ENCODE measurements around the gene ACER3. TPM values are rescaled to one million over a fixed set of nuclear protein-coding genes. Genes with fewer than 3 reads are reported as not detected.
A peak's percentile ranks its signal among the peaks of the same experiment; 100 is the strongest.

ACER3 gene
- total RNA-seq, 1 donor from 2014 or later, result 12.4 TPM

DNA sequence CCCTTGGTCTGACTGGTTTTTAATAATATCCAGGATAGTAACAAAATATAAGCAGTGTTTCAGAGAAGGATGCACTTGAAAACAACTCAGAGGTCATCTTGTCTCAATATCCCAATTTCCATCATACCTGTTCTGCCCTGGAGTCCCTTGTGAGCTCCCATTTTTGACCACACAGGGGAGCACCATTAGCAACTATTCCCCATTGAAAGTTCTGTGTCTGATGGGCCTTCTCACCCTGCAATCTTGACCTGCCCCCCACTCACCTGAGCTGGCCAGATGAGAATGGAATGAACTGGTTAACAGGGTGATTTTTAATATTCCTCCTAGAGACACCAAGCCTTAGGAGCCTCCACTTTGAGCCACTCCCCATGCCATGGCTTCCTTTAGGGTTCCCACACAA, 202.2 kb downstream of the ACER3 start:
- FAIRE-seq (no peak), DNase-seq (ENCODE audit: low read depth) (peak; percentile 8)
- no peaks in the 10 kb centered on the region for H3K36me3 ChIP-seq (ENCODE audit: control insufficient read depth, insufficient read depth, low read length)
- TF ChIP-seq, protein P1, sequence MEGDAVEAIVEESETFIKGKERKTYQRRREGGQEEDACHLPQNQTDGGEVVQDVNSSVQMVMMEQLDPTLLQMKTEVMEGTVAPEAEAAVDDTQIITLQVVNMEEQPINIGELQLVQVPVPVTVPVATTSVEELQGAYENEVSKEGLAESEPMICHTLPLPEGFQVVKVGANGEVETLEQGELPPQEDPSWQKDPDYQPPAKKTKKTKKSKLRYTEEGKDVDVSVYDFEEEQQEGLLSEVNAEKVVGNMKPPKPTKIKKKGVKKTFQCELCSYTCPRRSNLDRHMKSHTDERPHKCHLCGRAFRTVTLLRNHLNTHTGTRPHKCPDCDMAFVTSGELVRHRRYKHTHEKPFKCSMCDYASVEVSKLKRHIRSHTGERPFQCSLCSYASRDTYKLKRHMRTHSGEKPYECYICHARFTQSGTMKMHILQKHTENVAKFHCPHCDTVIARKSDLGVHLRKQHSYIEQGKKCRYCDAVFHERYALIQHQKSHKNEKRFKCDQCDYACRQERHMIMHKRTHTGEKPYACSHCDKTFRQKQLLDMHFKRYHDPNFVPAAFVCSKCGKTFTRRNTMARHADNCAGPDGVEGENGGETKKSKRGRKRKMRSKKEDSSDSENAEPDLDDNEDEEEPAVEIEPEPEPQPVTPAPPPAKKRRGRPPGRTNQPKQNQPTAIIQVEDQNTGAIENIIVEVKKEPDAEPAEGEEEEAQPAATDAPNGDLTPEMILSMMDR (IDR thresholded peaks at IDR 0.05; ENCODE audit: insufficient read depth, low read length, severe bottlenecking), result peak; percentile 19
- H3K4me3 ChIP-seq (ENCODE audit: low read depth, low read length), result no peak overlapping the region
- H3K27me3 ChIP-seq (ENCODE audit: control insufficient read depth, insufficient read depth, low read length), result no peaks in the 10 kb centered on the region

DNA sequence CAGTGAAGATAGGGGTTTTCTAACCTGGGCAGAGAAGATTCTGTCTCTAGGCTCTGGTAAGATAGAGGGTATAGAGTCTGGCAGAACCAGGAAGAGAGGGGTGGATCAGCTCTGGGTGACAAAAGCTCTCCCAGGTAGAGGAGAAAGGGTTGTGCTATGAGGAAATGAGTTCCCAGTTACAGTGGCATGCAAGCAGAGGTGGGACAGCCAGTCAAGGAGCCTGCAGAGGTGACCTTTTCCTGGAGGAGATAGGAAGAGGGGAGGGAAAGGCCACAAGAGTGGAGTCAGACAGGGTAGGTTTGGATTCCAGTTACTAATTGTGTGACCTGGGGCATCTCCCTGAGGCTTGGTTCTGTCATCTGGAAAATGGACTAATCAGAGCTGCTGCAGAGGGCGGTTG, 202.7 kb downstream of the ACER3 start:
- TF ChIP-seq, protein P1 (IDR thresholded peaks at IDR 0.05; ENCODE audit: insufficient read depth, low read length, severe bottlenecking), result no peak
- H3K36me3 ChIP-seq (ENCODE audit: control insufficient read depth, insufficient read depth, low read length), result no peaks in the 10 kb centered on the region
- no peaks in the 10 kb centered on the region for H3K27me3 ChIP-seq (ENCODE audit: control insufficient read depth, insufficient read depth, low read length)
- no peak for DNase-seq (ENCODE audit: low read depth)
- no peak overlapping the region for H3K4me3 ChIP-seq (ENCODE audit: low read depth, low read length)
- FAIRE-seq, result peak; percentile 43

- Histone ChIP-seq H3K27me3 (ENCODE audit: control insufficient read depth, insufficient read depth, low read length) (peaks cover 2% of the 10 kb centered on the region), H3K36me3 (ENCODE audit: control insufficient read depth, insufficient read depth, low read length) (no peaks in the 10 kb centered on the region), H3K4me3 (ENCODE audit: low read depth, low read length) (no peak overlapping the region)
- TF ChIP-seq, protein P1 (IDR thresholded peaks at IDR 0.05; ENCODE audit: insufficient read depth, low read length, severe bottlenecking), result no peak
- FAIRE-seq (no peak), DNase-seq (ENCODE audit: low read depth) (no peak)
These were observed 203.1 kb downstream of the ACER3 start for GRCh38 chr11:77063861-77064260.

DNA sequence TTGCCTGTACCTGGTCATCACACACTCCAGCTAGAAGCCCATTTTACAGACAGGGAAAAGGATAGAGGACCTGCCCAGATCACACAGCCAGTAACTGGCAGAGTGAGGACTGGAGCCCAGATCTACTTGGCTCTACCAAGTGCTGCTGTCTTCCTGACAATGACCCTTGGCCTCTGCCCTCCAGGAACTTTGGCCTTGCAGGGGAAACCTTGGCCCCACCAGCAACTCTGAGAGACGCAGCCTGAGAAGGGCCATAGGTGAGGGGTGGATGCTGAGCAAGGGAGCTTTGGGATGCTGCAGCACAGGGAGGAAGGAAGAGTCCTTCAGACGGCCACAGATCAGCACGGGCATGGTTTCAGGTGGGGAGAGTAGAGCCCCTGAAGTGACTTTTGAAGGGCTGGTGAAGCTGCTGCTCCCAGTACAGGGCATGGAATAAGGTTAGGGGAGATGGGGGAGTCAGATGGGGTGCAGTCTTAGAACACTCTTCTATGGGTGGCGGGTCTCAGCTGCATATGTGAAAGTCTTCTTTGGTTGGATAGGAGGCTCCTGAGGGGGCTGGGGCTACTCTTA, 204.0 kb downstream of the ACER3 start:
- FAIRE-seq, result no peak
- TF ChIP-seq, protein P1 (IDR thresholded peaks at IDR 0.05; ENCODE audit: insufficient read depth, low read length, severe bottlenecking), result no peak
- H3K36me3 ChIP-seq (ENCODE audit: control insufficient read depth, insufficient read depth, low read length), result no peaks in the 10 kb centered on the region
- H3K27me3 ChIP-seq (ENCODE audit: control insufficient read depth, insufficient read depth, low read length), result peaks cover 4% of the 10 kb centered on the region
- no peak overlapping the region for H3K4me3 ChIP-seq (ENCODE audit: low read depth, low read length)
- DNase-seq (ENCODE audit: low read depth), result no peak

- FAIRE-seq, result no peak
- DNase-seq (ENCODE audit: low read depth), result peak; percentile 30
- H3K4me3 ChIP-seq (ENCODE audit: low read depth, low read length), result peak overlapping the region; percentile 69
These were observed 205.1 kb downstream of the ACER3 start for GRCh38 chr11:77065878-77066228.

More at GRCh38 chr11:77065878-77066228, 205.1 kb downstream of the ACER3 start:
- peaks cover 6% of the 10 kb centered on the region for H3K27me3 ChIP-seq (ENCODE audit: control insufficient read depth, insufficient read depth, low read length)
- TF ChIP-seq, protein P1 (IDR thresholded peaks at IDR 0.05; ENCODE audit: insufficient read depth, low read length, severe bottlenecking), result no peak
- H3K36me3 ChIP-seq (ENCODE audit: control insufficient read depth, insufficient read depth, low read length), result no peaks in the 10 kb centered on the region

Data from bronchial epithelial cell (primary cell).